Astrocyte (in vitro differentiated cells and primary cell): ENCODE results near the gene SLC12A4.

ENCODE experiments used
- EZH2 ChIP-seq: IDR thresholded peaks from 2 replicates; pipeline ENCODE4 v1.6.1; 2012; ENCODE audit warnings: mild to moderate bottlenecking, low read length, inconsistent platforms; ENCODE audit not compliant: insufficient read depth
- TF ChIP-seq, protein P1 (sequence below): IDR thresholded peaks from 2 replicates; pipeline ENCODE4 v1.5.1; 2011; ENCODE audit warnings: low read depth, mild to moderate bottlenecking, inconsistent platforms, low read length, moderate library complexity; ENCODE audit not compliant: insufficient read depth

DNA sequence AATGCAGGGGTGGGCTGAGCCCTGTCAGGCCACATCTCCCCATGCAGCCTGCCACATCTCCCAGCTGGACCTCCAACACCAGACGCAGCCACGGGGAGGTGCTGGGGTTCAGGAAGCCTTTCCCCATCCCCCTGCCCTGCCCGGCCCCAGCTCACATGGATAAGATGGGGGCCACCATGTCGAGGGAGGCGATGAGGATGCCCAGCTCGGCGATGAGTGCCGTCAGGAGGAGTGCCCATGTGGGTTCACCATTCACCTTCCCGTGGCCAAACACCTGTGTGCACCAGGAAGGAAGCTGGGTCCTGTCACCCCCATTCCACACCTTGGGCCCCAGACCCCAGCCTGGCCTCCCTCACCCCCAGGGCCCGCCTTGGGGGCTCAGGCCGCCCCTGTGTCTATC, 18.8 kb downstream of the SLC12A4 start:
- TF ChIP-seq, protein P1, sequence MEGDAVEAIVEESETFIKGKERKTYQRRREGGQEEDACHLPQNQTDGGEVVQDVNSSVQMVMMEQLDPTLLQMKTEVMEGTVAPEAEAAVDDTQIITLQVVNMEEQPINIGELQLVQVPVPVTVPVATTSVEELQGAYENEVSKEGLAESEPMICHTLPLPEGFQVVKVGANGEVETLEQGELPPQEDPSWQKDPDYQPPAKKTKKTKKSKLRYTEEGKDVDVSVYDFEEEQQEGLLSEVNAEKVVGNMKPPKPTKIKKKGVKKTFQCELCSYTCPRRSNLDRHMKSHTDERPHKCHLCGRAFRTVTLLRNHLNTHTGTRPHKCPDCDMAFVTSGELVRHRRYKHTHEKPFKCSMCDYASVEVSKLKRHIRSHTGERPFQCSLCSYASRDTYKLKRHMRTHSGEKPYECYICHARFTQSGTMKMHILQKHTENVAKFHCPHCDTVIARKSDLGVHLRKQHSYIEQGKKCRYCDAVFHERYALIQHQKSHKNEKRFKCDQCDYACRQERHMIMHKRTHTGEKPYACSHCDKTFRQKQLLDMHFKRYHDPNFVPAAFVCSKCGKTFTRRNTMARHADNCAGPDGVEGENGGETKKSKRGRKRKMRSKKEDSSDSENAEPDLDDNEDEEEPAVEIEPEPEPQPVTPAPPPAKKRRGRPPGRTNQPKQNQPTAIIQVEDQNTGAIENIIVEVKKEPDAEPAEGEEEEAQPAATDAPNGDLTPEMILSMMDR: no peak
- no peak for TF ChIP-seq EZH2
